AG04449 (cell line): Measurements from ENCODE around the gene ZBTB7C.

ENCODE experiments used
- CTCF ChIA-PET: fragments of 350-600 bp; formaldehyde crosslinking; extraction: SDS; loops from one replicate; lab custom pipeline; 2021; ENCODE audit warnings: antibody characterized with exemption; lab: Yijun Ruan, JAX
- POLR2A ChIA-PET: fragments of 400-600, 350-600 bp; formaldehyde crosslinking; extraction: SDS; loops from one replicate; lab custom pipeline; 2020; ENCODE audit warnings: antibody characterized with exemption, inconsistent platforms; lab: Yijun Ruan, JAX
- DNase-seq: peaks from one replicate; pipeline ENCODE4 v3.0.0-alpha.2; 2010; ENCODE audit warnings: low read depth, low spot score
- H3K4me3 ChIP-seq: 2 replicates; pipeline ENCODE4 v1.5.1; 2011; ENCODE audit warnings: low read depth, mild to moderate bottlenecking, control low read depth, low read length
- CTCF ChIP-seq: IDR thresholded peaks from one replicate; pipeline ENCODE4 v1.5.1; 2011; ENCODE audit warnings: mild to moderate bottlenecking, moderate library complexity, low read length, control low read depth, inconsistent platforms; ENCODE audit not compliant: insufficient read depth; ENCODE audit errors: missing control alignments

Gene ZBTB7C

GRCh38 chr18:48422947-48423378, 13.8 kb upstream of the ZBTB7C start:
- no peak for DNase-seq
- ChIA-PET POLR2A (no interaction called here), CTCF (no interaction called here)
- no peak for TF ChIP-seq CTCF
- H3K4me3 ChIP-seq: no peak overlapping the region

- CTCF ChIA-PET: interaction anchor here (2.5 kb wide), 1 partner anchor 26 kb away, joined by 12 read pairs; no protein-coding TSS in a partner anchor
- DNase-seq: no peak
- no peak overlapping the region for H3K4me3 ChIP-seq
- POLR2A ChIA-PET: no interaction called here
- no peak for TF ChIP-seq CTCF
Observed at GRCh38 chr18:48419277-48420022, 10.3 kb upstream of the ZBTB7C start.

- no peak for TF ChIP-seq CTCF
- ChIA-PET CTCF (interaction anchor here (1.0 to 1.5 kb wide), 2 partner anchors 26 to 28 kb away, joined by 3 read pairs; no protein-coding TSS in a partner anchor), POLR2A (no interaction called here)
- DNase-seq: no peak
- no peak overlapping the region for H3K4me3 ChIP-seq
Observed at GRCh38 chr18:48418539-48419276, 9.5 kb upstream of the ZBTB7C start.

DNA sequence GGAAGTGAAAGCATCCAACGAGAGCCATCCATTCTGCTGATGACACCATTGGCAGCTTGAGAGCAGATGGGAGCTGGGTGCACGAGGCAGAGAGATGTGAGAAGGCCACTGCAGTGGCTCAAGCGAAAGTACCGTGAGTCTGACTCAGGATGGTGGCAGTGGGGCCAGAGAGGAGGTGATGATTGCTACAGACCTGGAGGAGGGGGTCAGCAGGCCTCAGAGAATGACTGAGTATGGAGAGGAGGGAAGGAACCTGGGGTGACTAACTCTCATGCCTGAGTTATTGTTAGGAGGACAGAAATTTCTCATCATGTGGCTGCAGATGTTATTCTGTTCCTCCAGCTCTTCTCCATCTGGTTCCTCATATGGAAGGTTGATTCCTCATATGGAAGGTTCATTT, 8.8 kb upstream of the ZBTB7C start:
- no peak for DNase-seq
- POLR2A ChIA-PET: no interaction called here
- CTCF ChIA-PET: interaction anchor here (1.0 to 1.5 kb wide), 2 partner anchors 26 to 28 kb away, joined by 3 read pairs; no protein-coding TSS in a partner anchor
- H3K4me3 ChIP-seq: no peak overlapping the region
- TF ChIP-seq CTCF: no peak

- POLR2A ChIA-PET: no interaction called here
- CTCF ChIA-PET: interaction anchor here (0.6 kb wide), 1 partner anchor 8 kb away, joined by 3 read pairs; no protein-coding TSS in a partner anchor
- no peak overlapping the region for H3K4me3 ChIP-seq
- TF ChIP-seq CTCF: no peak
- no peak for DNase-seq
Observed at GRCh38 chr18:48413342-48413741, 4.2 kb upstream of the ZBTB7C start.

DNA sequence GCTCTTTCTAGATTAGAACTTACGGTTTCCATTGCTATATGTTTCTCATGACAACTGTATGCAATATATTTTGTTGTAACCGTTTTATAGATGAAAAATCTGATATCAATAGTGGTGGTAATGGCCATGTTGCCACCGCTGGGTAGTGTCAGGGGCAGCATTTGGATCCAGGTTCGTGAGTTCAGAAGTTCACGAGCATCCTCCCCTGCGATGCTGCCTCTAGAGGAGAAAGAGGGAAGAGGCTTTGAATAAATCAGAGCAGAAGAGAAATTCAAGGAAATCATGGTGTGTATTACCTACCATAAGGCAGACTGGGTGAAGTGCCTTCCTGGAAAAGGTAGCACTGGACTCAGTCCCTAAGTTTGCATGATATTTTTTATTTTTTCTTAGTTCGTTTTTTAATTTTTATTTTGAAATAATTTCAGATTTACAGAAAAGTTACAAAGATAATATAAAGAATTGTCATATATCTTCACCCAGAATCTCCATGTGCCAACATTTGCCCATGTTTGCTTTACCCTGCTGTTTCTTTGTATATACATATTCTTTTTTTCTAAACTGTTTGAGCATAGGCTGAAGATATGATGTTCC, 3.3 kb upstream of the ZBTB7C start:
- peak; percentile 66 for TF ChIP-seq CTCF
- no peak overlapping the region for H3K4me3 ChIP-seq
- CTCF ChIA-PET: interaction anchor here (0.8 to 2.3 kb wide), 11 partner anchors 9 to 663 kb away, joined by 3 to 9 read pairs (median 3); no protein-coding TSS in a partner anchor
- DNase-seq: no peak
- POLR2A ChIA-PET: no interaction called here
